ENCODE results near the gene PLPP1. TPM values are rescaled to one million over a fixed set of nuclear protein-coding genes. Genes with fewer than 3 reads are reported as not detected.

The PLPP1 gene
- total RNA-seq, 1 experiment from 2014 or later = 20.2 TPM

DNA sequence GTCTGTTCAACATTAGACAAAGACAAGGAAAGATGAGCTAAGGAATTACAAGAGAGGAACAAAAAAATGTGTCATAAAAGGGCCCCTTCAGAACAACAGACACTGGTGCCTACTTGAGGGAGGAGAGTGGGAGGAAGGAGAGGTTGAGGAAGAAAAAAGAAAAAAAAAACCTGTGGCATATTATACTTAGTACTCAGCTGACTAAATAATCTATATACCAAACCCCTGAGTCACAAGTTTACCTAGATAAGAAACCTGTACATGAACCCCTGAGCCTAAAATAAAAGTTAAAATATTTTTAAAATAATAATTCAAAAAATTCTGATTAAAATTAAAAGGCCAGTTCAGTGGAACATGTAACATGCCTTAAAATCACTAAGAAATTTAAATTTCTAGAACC lies 119.7 kb downstream of the PLPP1 start:
- BruUV-seq (replicated peaks) = no TSS peak
- peak overlapping the region; percentile 76 for H3K27ac Mint-ChIP-seq (ENCODE audit: unreplicated experiment)
- no peaks in the 10 kb centered on the region for H3K9me3 Mint-ChIP-seq (ENCODE audit: low read depth, unreplicated experiment)
- H3K36me3 Mint-ChIP-seq (ENCODE audit: insufficient read depth, unreplicated experiment) = no peaks in the 10 kb centered on the region
- CTCF ChIA-PET = no interaction called here
- peaks cover 30% of the 10 kb centered on the region for H3K4me1 Mint-ChIP-seq (ENCODE audit: low read depth, unreplicated experiment)
- intact Hi-C loops (cut with micrococcal nuclease; ENCODE audit: unreplicated experiment) = no loop called here
- no peak overlapping the region for H3K4me3 Mint-ChIP-seq (ENCODE audit: low read depth, unreplicated experiment)
- DNase-seq = no peak
- TF ChIP-seq, protein P1, sequence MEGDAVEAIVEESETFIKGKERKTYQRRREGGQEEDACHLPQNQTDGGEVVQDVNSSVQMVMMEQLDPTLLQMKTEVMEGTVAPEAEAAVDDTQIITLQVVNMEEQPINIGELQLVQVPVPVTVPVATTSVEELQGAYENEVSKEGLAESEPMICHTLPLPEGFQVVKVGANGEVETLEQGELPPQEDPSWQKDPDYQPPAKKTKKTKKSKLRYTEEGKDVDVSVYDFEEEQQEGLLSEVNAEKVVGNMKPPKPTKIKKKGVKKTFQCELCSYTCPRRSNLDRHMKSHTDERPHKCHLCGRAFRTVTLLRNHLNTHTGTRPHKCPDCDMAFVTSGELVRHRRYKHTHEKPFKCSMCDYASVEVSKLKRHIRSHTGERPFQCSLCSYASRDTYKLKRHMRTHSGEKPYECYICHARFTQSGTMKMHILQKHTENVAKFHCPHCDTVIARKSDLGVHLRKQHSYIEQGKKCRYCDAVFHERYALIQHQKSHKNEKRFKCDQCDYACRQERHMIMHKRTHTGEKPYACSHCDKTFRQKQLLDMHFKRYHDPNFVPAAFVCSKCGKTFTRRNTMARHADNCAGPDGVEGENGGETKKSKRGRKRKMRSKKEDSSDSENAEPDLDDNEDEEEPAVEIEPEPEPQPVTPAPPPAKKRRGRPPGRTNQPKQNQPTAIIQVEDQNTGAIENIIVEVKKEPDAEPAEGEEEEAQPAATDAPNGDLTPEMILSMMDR (IDR thresholded peaks at IDR 0.05; ENCODE audit: unreplicated experiment) = no peak
- no peaks in the 10 kb centered on the region for H3K27me3 Mint-ChIP-seq (ENCODE audit: unreplicated experiment)

DNA sequence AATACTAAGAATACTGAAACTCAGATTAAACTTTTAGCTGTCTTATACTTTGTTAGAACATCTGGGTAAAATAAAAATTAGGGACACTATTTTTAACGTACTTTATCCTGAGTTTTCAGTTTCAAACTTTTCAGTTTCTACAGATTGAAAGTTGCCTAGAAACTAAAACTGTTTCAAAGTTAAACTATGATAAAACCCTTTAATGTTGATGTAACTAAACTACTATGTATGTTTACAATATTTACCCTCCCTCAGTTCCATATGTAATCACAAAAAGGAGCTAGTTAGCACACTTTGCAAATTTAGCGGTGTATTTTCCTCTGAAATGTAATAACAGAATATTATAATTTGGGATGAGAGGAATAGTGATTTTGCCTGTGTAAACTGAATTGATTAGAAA lies 121.1 kb downstream of the PLPP1 start:
- no peak overlapping the region for H3K4me3 Mint-ChIP-seq (ENCODE audit: low read depth, unreplicated experiment)
- peaks cover 30% of the 10 kb centered on the region for H3K4me1 Mint-ChIP-seq (ENCODE audit: low read depth, unreplicated experiment)
- H3K9me3 Mint-ChIP-seq (ENCODE audit: low read depth, unreplicated experiment) = no peaks in the 10 kb centered on the region
- intact Hi-C loops (cut with micrococcal nuclease; ENCODE audit: unreplicated experiment) = no loop called here
- no peak overlapping the region for H3K27ac Mint-ChIP-seq (ENCODE audit: unreplicated experiment)
- CTCF ChIA-PET = interaction anchor here (0.7 kb wide), 2 partner anchors 479 to 1263 kb away, joined by 3 to 4 read pairs; no protein-coding TSS in a partner anchor
- no TSS peak for BruUV-seq (replicated peaks)
- TF ChIP-seq, protein P1 (IDR thresholded peaks at IDR 0.05; ENCODE audit: unreplicated experiment) = no peak
- DNase-seq = no peak
- H3K27me3 Mint-ChIP-seq (ENCODE audit: unreplicated experiment) = no peaks in the 10 kb centered on the region
- no peaks in the 10 kb centered on the region for H3K36me3 Mint-ChIP-seq (ENCODE audit: insufficient read depth, unreplicated experiment)

DNA sequence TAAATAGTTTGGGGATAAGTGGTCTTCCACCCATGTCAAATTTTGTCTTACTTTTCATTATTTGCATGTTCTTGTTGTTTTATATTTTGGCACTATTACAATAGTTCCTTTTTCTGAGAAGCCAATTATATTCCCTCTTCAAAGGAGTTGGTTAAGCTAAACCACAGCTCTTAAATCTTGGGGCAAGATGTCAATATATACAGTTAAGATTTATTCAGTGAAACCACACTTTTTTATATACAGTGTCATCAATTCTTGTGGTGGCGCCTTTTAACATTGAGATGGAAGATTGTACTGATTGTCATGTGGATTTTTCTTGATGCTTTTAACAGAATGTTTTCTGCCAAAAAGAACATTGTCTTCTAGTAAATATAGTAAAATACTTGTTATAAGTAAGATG lies 122.9 kb downstream of the PLPP1 start:
- Mint-ChIP-seq H3K27ac (ENCODE audit: unreplicated experiment) (no peak overlapping the region), H3K4me3 (ENCODE audit: low read depth, unreplicated experiment) (no peak overlapping the region), H3K36me3 (ENCODE audit: insufficient read depth, unreplicated experiment) (no peaks in the 10 kb centered on the region), H3K9me3 (ENCODE audit: low read depth, unreplicated experiment) (no peaks in the 10 kb centered on the region), H3K27me3 (ENCODE audit: unreplicated experiment) (no peaks in the 10 kb centered on the region), H3K4me1 (ENCODE audit: low read depth, unreplicated experiment) (peaks cover 45% of the 10 kb centered on the region)
- CTCF ChIA-PET = no interaction called here
- BruUV-seq (replicated peaks) = no TSS peak
- TF ChIP-seq, protein P1 (IDR thresholded peaks at IDR 0.05; ENCODE audit: unreplicated experiment) = no peak
- intact Hi-C loops (cut with micrococcal nuclease; ENCODE audit: unreplicated experiment) = no loop called here
- DNase-seq = no peak

DNA sequence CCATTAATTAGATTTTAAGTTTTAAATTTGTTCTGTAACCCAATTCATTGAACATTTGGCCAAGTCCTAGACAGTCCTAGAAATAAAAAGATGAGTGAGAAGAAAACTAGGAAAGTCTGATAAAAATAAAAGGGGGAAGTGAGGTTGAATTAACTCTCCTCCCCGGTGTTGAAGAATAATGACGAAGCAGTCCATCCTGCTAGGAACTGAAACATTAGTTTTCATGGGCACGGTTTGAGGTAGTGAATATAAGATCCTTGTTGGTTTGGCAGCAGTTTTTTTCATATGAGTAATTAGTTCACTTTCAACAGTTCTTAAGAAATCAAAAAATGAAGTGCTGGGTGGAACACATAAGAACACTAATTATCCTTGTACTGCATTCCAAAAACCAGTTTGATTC lies 123.9 kb downstream of the PLPP1 start:
- H3K4me3 Mint-ChIP-seq (ENCODE audit: low read depth, unreplicated experiment) = no peak overlapping the region
- TF ChIP-seq, protein P1 (IDR thresholded peaks at IDR 0.05; ENCODE audit: unreplicated experiment) = no peak
- H3K27ac Mint-ChIP-seq (ENCODE audit: unreplicated experiment) = no peak overlapping the region
- no TSS peak for BruUV-seq (replicated peaks)
- H3K9me3 Mint-ChIP-seq (ENCODE audit: low read depth, unreplicated experiment) = no peaks in the 10 kb centered on the region
- intact Hi-C loops (cut with micrococcal nuclease; ENCODE audit: unreplicated experiment) = no loop called here
- H3K4me1 Mint-ChIP-seq (ENCODE audit: low read depth, unreplicated experiment) = peaks cover 38% of the 10 kb centered on the region
- CTCF ChIA-PET = no interaction called here
- no peak for DNase-seq
- H3K36me3 Mint-ChIP-seq (ENCODE audit: insufficient read depth, unreplicated experiment) = no peaks in the 10 kb centered on the region
- no peaks in the 10 kb centered on the region for H3K27me3 Mint-ChIP-seq (ENCODE audit: unreplicated experiment)
